Stimulated activated CD4-positive, alpha-beta T cell treated with anti-CD3 and anti-CD28 coated beads, Interleukin-4, amount 100 ng/mL, for 24 hours (primary cell): ENCODE results near the gene PLSCR3.

ENCODE experiments used
- DNase-seq: peaks from one replicate; pipeline ENCODE4 v3.0.0-alpha.2; 2020

Gene PLSCR3

DNA sequence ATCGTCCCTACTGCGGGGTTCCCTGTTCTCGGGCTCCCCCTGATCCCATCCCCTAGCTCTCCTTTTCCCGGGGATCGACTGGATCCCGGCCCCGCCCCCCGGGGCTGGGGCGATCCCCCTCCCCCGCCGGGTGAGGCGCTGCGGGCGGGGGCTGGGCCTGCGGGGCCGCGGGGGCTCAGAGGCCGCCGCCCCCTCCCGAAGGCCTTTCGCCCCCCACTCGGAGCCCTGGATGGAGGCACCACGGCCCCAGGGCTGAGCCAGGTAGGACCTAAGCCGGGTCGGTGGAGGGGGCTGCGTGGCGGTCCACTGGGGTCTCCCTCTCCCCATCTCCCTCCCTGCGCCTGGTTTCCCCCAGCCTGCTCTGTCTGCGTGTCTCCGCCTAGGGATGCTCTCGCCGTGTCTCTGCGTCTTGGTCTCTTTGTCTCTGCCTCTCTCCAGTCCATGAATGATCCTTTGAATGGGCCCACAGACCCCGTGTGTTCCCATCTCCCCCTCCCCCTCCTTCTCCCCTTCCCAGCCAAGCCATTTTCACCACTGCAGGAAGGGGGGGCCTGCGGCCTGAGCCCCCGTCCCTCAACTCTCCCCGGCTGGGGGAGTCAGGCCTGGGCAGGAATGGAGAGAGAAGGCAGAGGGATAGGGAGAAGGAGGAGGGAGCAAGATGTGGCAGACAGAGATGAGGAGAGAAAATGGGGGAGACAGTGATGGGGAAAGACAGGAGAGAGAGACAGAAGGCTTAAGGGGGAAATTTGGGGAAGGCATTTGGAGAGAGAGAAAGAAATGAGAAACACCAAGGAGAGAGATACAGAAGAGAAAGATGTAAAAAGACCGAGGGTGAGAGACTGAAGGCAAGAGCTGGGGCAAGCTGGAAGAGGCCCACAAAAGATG, 11.3 kb upstream of the PLSCR3 start:
- no peak for DNase-seq

DNA sequence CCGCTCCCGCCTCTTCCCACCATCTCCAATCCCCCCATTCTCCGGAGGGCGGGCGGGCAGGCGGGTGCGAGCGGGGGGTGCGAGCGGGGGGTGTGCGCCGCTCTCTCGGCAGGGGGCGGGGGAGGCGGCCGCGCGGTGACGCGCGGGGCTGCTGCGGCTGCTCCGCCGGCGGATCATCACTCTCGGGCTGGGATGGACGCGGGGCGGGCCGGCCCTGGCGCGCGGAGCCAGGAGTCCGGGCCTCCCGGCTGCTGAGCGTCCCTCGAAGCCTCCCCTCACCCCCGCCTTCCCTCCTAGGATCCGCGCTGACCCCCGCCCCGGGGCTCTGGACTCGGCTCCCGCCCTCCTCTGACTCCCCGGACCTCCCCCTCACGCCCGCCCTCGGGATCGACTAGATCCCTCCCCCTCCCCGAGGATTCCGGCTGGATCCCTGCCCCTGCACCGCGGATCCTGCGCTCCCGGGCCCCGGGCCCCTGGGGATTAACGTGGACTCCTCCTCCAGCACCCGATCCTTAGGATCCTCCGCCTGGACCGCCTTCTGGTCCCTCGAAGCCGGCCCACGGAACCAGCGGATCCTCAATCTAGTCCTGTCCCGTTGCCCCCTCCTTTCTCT, 10.5 kb upstream of the PLSCR3 start:
- peak; percentile 65 for DNase-seq

DNA sequence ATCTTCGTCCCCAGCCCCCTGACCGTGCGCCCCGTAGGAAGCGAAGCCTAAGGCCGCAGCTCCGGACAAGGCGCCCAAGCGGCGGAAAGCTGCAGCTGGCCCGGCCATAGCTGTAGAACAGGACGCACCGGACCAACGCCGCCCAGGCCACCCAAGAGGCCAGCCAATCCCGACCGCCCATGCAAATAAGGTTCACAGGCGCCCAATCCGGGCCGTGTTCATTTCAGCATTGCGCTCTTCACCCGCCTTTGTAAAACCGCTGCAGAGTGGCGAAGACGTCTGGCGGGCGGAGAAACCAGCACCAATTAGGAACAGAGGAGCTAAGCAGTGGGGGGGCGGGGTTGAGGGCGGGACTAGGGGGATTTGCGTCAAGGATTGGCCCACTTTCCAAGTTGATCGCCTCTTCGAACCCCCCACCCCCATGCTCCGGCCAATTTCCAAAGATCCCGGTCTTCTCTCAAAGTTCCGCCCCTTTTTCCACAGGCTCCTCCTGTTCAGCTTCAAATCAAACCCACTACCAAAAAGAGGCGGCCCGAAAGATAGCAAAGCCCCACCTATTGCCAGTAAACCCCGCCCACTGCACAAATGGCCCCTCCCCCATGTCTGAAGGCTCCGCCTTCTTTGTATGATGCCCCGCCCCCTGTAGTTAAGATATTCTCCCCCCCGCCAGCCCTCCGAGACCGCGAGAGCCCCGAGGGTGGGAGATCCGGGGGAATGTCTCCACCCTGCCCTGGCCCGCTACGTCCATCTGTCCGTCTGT, 9.8 kb upstream of the PLSCR3 start, which contains the start of gene TMEM256:
TMEM256 (minus strand) TSS at position 121 of the 760 bp plus-strand sequence; CDS start at position 108, 13 bp downstream.
- peak; percentile 96 for DNase-seq

DNA sequence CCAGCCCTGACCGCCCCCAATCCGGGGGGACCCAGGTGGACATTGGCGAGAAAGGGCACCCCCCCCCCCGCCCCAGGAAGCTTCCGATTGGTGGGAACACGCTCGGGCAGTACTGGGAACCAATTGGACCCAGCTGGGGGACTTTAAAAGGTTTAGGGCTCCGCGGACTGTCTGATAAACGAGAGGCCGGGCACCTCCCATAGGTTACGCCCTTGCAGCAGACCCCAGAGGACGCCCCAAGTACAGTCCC, 9.3 kb upstream of the PLSCR3 start:
- DNase-seq: no peak

DNA sequence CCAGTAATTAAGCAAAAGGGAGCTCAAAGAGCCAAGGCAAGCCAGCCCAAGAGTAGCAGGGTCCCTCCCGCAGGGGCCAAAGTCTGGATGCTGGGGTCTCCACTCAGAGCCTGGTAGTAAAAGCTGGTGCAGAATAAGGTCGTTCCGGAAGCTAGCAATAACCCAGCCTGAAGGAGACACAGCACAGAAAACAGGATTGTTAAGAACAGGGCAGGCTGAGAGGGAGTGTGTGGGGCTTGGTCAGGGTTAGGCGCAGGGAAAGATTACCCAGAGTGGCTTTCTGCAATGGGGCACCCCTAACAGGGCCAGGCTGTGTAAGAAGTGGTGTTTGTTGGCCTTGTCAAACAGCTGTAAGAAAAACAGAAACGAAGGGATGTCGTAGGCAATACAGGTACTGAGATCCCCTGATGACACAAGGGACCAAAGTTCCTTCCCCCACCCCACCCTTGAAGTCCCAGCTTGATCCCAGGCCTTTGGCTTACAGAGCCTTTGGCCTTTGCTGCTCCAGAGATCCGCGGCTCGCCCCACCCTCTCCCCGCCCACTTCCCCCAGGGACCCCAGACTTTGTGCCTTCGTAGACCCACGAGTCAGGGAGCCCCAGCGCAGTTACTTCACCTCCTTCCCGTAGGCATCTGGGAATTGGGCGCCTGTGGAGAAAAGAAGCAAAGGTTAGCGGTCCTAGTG, 8.9 kb upstream of the PLSCR3 start:
- peak; percentile 19 for DNase-seq

DNA sequence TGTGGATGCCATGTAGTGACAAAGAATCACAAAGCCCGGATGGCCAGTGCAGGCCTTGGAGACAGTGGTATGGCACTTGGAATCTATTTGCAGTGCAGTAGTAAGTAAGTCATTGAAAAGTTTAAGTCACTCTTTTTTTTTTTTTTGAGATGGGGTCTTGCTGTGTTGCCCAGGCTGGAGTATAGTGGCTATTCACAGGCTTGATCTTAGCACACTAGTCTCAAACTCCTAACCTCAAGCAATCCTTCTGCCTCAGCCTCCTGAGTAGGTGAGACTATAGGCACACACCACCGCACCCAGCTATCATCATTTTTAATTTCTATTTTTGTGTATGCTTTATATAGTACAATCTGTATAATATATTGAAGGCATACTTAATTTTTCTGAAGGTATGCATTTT, 4.3 kb upstream of the PLSCR3 start:
- DNase-seq: no peak

DNA sequence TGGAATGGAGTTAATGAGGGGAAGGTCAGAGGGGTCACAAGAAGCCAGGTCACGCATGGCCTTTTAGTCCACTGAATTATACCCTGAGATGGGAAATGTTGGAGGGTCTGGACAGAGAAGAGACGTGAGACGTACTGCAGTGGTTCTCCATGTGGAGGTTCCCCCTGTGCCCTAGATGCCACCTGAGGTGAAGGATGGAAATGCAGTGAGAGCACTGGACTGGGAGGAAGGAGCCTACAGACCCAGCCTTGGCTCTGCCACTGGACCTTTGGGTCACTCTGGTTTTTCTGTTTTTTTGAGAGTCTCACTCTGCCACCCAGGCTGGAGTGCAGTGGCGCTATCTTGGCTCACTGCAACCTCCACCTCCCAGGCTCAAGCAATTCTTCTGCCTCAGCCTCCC, 1.8 kb upstream of the PLSCR3 start:
- no peak for DNase-seq

DNA sequence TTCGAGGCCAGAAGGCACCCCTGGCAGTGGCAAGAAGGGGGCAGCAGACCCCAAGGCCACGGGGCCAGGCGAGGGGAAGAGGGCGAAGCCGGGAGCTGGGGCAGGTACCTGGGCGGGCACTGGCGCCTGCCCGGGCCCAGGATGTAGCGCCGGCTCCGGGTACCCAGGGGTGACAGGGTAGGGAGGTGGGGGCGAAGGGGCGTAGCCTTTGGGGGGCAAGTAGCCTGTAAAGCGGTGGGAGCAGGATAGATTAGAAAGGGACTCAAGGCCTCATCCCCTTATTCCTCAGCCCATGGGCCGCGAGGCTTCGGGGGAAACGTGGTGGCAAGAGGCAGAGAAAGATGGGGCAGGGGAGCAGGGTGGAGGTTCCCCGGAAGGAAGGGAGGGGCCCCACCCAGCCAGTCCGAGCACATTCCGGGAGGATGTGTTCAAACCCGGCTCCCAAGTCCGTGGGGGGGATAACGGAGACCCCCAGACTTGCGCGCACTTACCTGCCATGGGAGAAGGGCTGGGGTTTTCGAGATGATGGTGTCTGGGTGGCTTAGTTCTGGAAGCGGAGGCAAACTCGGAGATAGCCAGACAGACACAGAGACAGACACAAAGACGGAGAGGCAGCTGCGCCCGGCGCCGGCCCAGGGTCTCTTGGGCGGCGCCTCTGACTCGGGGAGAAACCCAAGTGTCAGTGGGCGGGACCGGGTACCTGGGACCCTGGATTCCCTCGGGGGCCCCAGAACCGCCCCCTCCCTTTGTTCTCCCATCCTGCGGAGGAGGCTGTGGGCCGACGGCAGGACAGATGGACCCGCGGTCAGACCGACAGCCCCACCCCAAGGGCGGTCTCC, 493 bp downstream of the PLSCR3 start:
- DNase-seq: peak; percentile 58

DNA sequence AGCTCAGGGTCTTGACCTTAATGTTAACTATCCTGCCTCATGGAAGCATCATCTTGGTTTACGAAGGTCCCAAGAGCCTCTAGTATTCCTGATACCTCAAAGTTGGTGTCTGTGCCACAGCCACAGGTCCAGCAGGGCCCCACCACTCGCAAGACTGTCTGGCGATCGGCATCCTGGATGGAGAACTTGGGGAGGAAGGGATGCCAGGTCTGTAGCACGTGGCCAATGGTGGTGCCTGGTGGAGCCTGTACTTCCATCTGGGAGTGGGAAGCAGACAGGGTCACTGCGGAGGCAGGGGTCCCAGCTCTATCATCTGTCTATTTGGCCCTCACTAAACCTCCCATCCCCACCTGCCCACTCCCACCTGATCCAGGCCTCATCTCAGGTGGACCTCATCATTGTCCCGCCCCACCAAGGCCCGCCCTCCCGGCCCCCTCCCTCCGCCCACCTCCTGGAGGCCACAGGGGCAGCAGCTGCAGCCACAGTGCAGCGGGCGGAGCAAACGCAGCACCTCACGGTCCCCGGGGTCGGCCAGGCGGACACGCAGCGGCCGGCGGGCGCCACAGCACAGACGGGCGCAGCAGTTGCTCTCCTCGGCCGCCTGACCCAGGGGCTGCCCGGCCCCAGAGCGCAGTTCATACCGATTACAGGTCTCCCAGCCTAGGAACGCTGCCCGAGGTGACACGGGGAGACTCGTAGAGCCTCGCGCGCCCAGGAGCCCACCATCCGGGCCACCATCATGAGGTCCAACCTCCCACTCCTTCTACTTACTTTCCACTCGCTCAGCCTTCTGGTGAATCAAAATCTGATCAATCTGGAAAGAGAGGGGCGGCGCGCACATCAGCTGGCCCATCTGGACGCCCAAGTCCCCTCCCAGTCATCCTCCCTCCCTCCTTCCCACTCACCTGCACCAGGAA, 1.4 kb downstream of the PLSCR3 start:
- DNase-seq: no peak

DNA sequence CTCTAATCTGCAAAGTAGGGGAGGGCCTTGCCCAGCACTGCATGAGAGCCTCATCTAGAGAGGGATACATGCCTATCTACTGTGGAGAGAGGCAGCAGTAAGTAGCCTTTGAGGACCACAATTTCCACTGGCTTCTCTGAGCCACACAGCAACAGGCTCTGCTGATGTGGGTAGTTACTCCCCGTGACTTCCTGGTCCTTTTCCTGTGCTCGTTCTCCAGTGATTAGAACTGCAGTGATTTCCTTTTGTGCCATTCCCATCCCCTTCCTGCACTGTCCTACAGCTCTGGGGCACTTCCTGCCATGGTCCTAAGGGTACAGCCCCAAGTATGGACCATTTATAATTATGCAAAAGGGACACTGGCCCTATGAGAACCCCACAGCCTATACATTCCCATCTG, 3.0 kb downstream of the PLSCR3 start:
- DNase-seq: no peak

DNA sequence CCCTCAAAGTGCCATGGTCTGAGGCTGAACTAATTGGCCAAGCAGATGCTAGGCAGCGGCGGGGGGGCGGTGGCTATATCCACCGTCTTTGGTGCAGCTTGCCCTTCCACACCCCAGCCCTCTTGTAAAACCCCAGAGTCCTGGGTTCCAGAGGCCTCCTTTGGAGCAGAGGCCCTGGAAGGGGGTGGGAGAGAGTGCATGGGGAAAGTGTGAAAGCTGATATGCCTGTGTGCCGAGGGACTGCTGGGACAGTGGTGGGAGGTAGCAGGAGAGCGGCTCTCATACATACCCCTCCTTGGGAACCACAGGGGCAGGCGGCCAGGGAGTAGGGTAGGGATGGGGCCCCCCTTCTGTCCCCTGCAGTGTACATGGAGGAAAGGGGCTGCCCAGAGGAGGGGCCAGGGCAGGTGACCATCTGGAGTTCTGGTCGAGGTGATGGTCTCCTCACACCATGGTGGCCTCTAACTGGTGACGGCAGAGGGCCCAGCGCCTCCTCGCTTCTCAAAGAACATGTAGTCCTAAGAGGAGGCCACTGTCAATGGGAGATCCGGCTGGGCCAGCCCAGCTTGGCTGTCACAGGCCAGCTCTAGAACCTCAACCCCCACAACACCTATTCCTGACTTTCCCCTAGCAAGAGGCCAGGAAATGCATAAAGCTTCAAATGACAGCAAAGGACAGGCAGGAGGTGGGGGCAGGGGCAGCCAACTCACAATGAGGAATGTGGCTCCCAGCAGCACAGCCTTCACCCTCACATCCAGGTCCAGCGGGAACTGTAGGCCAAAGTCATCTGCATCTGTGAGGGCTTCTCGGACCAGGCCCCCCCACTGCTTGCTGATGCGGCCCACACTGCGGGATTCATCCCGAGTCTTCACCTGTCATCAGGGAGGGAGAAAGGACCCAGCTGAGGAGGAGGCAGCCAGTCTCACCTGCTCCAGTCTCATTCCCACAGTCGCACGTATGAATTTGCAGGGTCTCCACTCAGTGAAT, 4.1 kb downstream of the PLSCR3 start:
- no peak for DNase-seq

DNA sequence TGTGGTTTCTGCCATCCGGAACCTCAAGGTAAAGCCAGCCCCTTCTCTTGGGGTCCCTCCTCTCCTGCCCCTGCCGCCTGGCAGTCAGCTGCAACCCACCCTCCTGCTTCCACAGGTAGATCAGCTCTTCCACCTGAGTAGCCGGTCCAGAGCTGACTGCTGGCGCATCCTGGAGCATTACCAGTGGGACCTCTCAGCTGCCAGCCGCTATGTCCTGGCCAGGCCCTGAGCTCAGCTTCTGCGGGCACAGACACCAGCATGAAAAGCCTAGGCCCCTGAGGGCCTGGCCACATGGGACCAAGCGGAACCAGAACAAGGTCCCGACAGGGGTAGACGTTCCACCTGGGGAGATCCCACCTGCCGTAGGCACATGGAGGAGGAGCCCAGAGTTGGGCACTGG, 5.5 kb downstream of the PLSCR3 start:
- DNase-seq: no peak

DNA sequence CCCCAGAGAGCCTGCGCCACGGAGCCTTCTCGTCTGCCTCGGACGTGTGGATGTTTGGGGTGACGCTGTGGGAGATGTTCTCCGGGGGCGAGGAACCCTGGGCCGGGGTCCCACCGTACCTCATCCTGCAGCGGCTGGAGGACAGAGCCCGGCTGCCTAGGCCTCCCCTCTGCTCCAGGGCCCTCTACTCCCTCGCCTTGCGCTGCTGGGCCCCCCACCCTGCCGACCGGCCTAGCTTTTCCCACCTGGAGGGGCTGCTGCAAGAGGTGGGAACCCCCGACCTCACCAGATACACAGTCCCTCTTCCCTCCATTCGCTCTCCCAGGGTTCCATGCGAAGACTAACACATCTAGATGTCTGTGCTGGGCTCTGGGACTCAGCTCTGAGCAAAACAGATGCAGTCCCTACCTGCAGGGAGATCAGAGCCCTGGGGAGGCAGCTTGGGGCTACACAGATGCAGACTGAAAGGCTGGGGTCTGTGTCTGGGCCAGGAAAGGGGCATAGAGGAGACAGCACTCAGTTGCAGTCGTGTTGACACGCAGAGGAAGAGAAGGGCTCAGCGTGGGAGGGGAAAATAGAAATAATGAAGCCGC, 9.7 kb downstream of the PLSCR3 start:
- DNase-seq: no peak

DNA sequence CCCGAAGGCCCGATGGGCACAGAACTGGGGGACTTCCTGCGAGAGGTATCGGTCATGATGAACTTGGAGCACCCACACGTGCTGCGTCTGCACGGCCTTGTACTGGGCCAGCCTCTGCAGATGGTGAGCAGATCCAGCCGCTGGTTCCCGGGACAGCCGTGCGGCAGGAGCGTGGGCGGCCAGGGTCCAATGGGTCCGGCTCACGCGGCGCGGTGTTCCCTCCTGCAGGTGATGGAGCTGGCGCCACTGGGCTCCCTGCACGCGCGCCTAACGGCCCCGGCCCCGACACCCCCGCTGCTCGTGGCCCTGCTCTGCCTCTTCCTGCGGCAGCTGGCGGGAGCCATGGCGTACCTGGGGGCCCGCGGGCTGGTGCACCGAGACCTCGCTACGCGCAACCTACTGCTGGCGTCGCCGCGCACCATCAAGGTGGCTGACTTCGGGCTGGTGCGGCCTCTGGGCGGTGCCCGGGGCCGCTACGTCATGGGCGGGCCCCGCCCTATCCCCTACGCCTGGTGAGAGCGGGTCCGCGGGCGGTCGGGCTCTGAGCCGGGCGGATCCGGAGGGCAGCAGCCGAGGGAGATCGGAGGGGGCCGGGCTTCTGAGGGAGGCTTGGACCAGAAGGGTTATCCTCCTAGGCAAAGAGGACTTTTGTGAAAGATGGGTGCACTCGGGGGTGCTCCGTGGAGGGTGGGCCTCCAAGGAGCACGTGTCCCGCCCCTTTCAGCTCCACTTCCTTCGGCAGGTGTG, 10.4 kb downstream of the PLSCR3 start:
- DNase-seq: peak; percentile 76

DNA sequence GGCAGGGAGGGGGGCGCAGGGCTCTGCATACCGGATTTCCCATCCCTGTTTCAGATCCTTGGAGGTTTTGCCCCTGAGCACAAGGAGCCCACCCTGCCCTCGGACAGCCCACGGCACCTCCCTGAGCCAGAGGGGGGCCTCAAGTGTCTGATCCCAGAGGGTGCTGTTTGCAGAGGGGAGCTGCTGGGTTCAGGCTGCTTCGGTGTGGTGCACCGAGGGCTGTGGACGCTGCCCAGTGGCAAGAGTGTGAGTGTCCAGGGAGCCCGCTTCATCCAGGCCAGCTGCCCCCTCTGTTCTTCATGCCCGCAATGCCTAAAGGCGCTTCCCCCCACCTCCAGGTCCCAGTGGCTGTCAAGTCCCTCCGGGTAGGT, 11.0 kb downstream of the PLSCR3 start:
- no peak for DNase-seq

DNA sequence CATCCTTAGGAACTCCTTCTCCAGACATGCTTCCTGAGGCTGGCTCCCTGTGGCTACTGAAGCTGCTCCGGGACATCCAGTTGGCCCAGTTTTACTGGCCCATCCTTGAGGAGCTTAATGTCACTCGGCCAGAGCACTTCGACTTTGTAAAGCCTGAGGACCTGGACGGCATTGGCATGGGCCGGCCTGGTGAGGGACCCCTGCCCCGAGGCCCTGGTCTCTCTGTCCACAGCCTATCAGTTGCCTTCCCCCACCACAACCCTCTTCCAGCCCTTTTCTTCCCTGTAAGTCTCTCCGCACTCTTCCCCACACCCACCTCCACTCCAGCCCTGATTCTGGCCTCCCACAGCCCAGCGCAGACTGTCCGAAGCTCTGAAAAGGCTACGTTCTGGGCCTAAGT, 11.4 kb downstream of the PLSCR3 start:
- no peak for DNase-seq

DNA sequence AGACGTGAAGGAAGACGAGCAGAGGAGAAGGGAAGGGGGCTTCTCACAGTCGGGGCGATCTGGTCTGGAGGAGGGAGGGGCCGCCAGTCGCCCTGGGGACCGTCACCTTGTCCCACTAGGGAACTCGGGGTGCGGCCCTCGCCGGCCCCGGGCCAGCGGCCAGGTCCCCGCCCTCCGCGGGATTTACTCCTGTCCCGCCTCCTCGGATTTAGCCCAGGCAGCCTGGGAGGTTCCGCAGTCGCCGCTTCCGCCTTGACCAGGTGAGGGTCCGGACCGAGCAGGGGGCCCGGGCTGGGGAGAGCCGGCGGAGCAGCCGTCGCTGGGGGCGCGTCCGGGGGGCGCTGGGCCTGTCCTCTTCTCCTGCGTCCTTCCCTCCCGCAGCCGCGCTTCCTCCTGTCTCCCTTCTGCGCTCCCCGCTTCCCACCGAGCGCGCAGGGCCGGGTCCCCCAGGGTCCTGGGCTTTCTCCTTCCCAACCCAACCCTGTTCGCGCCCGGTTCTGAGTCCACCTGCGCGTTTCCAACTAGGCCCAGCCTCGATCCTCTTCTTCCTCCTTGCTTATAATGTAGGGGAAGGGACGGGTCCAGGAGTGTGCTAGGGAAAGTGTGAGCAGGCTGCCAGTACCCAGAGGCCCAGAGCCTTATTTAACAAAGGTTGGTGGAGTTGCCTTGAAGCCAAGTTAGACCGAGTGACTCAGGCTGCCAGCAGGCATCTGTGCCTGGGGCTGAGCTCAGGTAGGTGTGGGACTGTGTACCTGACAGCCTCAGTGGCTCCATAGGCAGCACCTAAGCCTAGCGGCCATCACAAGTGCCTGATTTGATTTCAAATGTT, 13.3 kb downstream of the PLSCR3 start, which contains the start of gene TNK1:
TNK1 (plus strand) TSS at position 235 of the 829 bp plus-strand sequence. CDS start 1,838 bp downstream, outside the sequence.
- DNase-seq: no peak

DNA sequence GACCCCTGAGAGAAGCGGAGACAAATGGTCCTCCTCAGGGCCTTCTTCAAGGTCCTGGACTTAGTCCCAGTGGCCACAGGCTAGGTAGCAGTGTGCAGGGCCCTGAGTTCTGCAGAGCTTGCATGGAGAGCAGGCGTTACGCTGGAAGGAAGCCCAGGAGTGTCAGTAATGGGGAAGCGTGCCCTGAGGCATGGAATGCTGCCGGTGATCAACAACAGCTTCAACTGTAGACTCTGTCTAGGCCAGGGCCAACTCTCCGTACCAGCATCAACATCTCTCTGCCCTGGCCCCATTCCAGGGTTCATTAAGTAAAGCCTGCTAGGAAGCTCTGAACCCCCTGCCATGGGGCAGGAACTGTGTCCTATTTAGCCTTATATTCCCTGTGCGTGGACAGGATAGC, 14.0 kb downstream of the PLSCR3 start:
- DNase-seq: no peak
